Measurements from ENCODE around the gene DAZ4. TPM values are rescaled to one million over a fixed set of nuclear protein-coding genes. Genes with fewer than 3 reads are reported as not detected.
"Not testable (repeated sequence)": the region's sequence is repeated elsewhere in the genome, so short reads cannot be mapped to it uniquely, and the experiment has no call there.

The DAZ4 gene, protein sequence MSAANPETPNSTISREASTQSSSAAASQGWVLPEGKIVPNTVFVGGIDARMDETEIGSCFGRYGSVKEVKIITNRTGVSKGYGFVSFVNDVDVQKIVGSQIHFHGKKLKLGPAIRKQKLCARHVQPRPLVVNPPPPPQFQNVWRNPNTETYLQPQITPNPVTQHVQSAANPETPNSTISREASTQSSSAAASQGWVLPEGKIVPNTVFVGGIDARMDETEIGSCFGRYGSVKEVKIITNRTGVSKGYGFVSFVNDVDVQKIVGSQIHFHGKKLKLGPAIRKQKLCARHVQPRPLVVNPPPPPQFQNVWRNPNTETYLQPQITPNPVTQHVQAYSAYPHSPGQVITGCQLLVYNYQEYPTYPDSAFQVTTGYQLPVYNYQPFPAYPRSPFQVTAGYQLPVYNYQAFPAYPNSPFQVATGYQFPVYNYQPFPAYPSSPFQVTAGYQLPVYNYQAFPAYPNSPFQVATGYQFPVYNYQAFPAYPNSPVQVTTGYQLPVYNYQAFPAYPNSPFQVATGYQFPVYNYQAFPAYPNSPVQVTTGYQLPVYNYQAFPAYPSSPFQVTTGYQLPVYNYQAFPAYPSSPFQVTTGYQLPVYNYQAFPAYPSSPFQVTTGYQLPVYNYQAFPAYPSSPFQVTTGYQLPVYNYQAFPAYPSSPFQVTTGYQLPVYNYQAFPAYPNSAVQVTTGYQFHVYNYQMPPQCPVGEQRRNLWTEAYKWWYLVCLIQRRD
- not detected in 2 replicates for total RNA-seq

DNA sequence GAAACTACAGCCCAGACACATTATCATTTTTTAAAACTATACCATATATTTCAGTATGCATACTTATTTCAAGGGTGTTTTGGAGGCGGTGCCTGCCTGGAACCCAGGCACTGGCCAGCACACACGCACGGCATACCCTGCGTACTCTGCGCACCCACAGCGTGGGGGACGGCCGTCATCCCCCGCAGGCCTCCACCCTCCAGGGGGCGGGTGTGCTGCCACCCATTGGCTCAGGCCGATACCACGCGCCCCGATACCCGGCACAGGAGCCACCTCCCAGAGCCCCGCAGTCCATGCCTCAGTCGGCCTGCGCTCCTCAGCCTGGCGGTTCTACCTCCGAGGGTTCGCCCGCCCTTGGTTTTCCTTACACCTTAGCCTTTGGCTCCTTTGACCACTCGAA, at the start of gene DAZ4:
Gene DAZ4, plus strand, starts transcription at position 301 of the 400 bp plus-strand sequence. CDS start 208 bp downstream, outside the sequence.
- DNase-seq (ENCODE audit: low read depth, low spot score) = not testable (repeated sequence)

DNA sequence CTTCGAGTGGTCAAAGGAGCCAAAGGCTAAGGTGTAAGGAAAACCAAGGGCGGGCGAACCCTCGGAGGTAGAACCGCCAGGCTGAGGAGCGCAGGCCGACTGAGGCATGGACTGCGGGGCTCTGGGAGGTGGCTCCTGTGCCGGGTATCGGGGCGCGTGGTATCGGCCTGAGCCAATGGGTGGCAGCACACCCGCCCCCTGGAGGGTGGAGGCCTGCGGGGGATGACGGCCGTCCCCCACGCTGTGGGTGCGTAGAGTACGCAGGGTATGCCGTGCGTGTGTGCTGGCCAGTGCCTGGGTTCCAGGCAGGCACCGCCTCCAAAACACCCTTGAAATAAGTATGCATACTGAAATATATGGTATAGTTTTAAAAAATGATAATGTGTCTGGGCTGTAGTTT, 20.4 kb upstream of the DAZ4 start, which contains the start of gene DAZ3:
Gene DAZ3, minus strand, starts transcription at position 101 of the 400 bp plus-strand sequence. CDS start 208 bp downstream, outside the sequence.
- DNase-seq (ENCODE audit: low read depth, low spot score) = not testable (repeated sequence)

DNA sequence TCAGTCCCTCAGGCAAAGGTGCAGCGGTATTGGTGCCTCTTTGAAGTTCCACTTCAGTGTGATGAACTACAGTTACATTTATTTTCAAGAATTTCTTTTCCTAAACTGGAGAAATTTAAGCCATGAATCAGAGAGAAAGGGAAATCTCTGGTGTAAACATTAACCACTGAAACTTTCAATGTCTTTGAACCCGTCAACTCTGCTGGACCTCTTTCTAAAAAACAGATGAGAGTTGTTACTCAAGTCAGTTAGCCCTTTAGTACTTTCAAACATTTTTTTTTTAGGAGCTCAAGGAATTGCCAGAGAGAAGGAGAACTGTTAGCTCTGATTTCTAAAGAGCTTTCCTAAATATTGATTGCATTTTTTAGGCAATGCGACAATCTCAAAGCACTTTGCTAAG, 11.9 kb upstream of the DAZ4 start:
- not testable (repeated sequence) for DNase-seq (ENCODE audit: low read depth, low spot score)

DNA sequence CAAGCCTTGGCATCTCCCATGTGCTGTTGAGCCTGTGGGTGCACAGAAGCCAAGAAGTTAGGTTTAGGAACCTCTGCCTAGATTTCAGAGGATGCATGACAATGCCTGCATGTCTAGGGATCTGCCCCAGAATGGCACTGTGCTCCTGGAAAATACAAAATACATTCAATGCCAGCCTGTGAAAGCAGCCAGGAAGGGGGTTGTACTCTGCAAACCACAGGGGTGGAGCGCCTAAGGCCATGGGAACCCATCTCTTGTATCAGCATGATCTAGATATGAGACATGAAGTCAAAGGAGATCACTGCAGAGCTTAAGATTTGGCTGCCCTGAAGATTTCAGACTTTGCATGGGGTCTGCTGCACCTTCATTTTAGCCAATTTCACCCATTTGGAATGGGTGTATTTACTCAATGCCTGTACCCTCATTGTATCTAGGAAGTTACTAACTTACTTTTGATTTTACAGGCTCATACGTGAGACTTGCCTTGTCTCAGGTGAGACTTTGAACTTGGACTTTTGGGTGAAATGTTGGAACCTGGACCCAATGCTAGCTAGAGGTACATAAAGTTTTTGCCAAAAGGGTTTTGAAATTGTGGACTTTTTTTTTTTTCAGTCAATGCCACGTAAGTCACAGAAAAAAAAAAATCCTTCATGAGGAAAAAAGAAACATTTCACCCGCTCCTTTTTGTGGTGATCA, 9.4 kb upstream of the DAZ4 start:
- not testable (repeated sequence) for DNase-seq (ENCODE audit: low read depth, low spot score)

DNA sequence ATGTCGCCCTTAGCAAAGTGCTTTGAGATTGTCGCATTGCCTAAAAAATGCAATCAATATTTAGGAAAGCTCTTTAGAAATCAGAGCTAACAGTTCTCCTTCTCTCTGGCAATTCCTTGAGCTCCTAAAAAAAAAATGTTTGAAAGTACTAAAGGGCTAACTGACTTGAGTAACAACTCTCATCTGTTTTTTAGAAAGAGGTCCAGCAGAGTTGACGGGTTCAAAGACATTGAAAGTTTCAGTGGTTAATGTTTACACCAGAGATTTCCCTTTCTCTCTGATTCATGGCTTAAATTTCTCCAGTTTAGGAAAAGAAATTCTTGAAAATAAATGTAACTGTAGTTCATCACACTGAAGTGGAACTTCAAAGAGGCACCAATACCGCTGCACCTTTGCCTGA, 8.7 kb upstream of the DAZ4 start:
- DNase-seq (ENCODE audit: low read depth, low spot score) = not testable (repeated sequence)

Other genes starting within 250 kb of the DAZ4 start
- not detected in 2 replicates for gene BPY2B, start 215.9 kb upstream of the DAZ4 start, total RNA-seq
- not detected in 2 replicates for gene DAZ3, start 20.5 kb upstream of the DAZ4 start, total RNA-seq
- gene BPY2C, start 218.2 kb downstream of the DAZ4 start, total RNA-seq = not detected in 2 replicates

Data from pulmonary artery endothelial cell (primary cell).